ENCODE data around the gene SPATA4. TPM values are rescaled to one million over a fixed set of nuclear protein-coding genes. Genes with fewer than 3 reads are reported as not detected.

SPATA4 gene
- total RNA-seq, 1 experiment from 2014 or later: not detected

GRCh38 chr4:176142253-176142652 lies 53.1 kb downstream of the SPATA4 start:
- Mint-ChIP-seq H3K27ac (ENCODE audit: unreplicated experiment) (no peak overlapping the region), H3K27me3 (ENCODE audit: insufficient read depth, unreplicated experiment) (no peaks in the 10 kb centered on the region), H3K4me3 (ENCODE audit: unreplicated experiment) (no peak overlapping the region), H3K36me3 (ENCODE audit: insufficient read depth, unreplicated experiment) (no peaks in the 10 kb centered on the region), H3K9me3 (ENCODE audit: unreplicated experiment) (no peaks in the 10 kb centered on the region), H3K4me1 (ENCODE audit: low read depth, unreplicated experiment) (no peaks in the 10 kb centered on the region)
- intact Hi-C loops (cut with micrococcal nuclease; ENCODE audit: unreplicated experiment): no loop called here
- BruUV-seq (replicated peaks): no TSS peak
- Histone ChIP-seq H3K9me3 (no peaks in the 10 kb centered on the region), H3K27me3 (replicated peaks; ENCODE audit: control insufficient read depth, insufficient read depth, low read length) (no peaks in the 10 kb centered on the region), H3K4me3 (ENCODE audit: low read depth, low read length) (no peak overlapping the region), H3K4me1 (no peaks in the 10 kb centered on the region), H3K36me3 (ENCODE audit: control insufficient read depth, insufficient read depth, low read length) (no peaks in the 10 kb centered on the region)
- ChIA-PET POLR2A (no interaction called here), CTCF (no interaction called here)
- TF ChIP-seq, protein P1, sequence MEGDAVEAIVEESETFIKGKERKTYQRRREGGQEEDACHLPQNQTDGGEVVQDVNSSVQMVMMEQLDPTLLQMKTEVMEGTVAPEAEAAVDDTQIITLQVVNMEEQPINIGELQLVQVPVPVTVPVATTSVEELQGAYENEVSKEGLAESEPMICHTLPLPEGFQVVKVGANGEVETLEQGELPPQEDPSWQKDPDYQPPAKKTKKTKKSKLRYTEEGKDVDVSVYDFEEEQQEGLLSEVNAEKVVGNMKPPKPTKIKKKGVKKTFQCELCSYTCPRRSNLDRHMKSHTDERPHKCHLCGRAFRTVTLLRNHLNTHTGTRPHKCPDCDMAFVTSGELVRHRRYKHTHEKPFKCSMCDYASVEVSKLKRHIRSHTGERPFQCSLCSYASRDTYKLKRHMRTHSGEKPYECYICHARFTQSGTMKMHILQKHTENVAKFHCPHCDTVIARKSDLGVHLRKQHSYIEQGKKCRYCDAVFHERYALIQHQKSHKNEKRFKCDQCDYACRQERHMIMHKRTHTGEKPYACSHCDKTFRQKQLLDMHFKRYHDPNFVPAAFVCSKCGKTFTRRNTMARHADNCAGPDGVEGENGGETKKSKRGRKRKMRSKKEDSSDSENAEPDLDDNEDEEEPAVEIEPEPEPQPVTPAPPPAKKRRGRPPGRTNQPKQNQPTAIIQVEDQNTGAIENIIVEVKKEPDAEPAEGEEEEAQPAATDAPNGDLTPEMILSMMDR (IDR thresholded peaks at IDR 0.05; ENCODE audit: insufficient read depth in 1 of 2, low read depth in 1 of 2, low read length in 1 of 2, severe bottlenecking in 1 of 2, unreplicated experiment in 1 of 2): no peak
- no peak for DNase-seq

DNA sequence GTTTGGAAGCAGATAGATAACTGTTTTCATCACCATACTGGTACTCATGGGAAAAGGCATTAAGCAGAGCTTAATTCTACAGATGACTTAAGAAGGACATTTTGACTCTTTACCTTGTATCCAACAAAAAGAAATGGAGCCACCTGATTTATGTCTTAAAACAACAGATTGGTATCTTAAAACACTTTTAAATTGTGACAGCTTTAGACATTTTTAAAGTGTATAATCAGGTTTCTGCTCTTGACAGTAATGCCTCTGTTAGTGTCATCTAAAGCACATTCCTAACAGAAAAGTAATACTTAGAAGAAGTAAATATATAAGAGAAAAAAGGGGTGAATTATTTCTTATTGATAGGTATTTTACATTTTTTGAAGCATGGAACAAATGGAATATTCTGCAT lies 55.9 kb downstream of the SPATA4 start:
- H3K4me1 Mint-ChIP-seq (ENCODE audit: low read depth, unreplicated experiment): no peaks in the 10 kb centered on the region
- H3K36me3 Mint-ChIP-seq (ENCODE audit: insufficient read depth, unreplicated experiment): no peaks in the 10 kb centered on the region
- TF ChIP-seq, protein P1 (IDR thresholded peaks at IDR 0.05; ENCODE audit: insufficient read depth in 1 of 2, low read depth in 1 of 2, low read length in 1 of 2, severe bottlenecking in 1 of 2, unreplicated experiment in 1 of 2): no peak
- no TSS peak for BruUV-seq (replicated peaks)
- peaks cover 2% of the 10 kb centered on the region for H3K27me3 Mint-ChIP-seq (ENCODE audit: insufficient read depth, unreplicated experiment)
- Histone ChIP-seq H3K4me3 (ENCODE audit: low read depth, low read length) (no peak overlapping the region), H3K9me3 (no peaks in the 10 kb centered on the region), H3K27me3 (replicated peaks; ENCODE audit: control insufficient read depth, insufficient read depth, low read length) (no peaks in the 10 kb centered on the region), H3K4me1 (no peaks in the 10 kb centered on the region), H3K36me3 (ENCODE audit: control insufficient read depth, insufficient read depth, low read length) (no peaks in the 10 kb centered on the region)
- H3K27ac Mint-ChIP-seq (ENCODE audit: unreplicated experiment): no peak overlapping the region
- DNase-seq: no peak
- ChIA-PET POLR2A (no interaction called here), CTCF (no interaction called here)
- H3K9me3 Mint-ChIP-seq (ENCODE audit: unreplicated experiment): no peaks in the 10 kb centered on the region
- intact Hi-C loops (cut with micrococcal nuclease; ENCODE audit: unreplicated experiment): no loop called here
- no peak overlapping the region for H3K4me3 Mint-ChIP-seq (ENCODE audit: unreplicated experiment)

GRCh38 chr4:176137631-176138030 lies 57.8 kb downstream of the SPATA4 start:
- no TSS peak for BruUV-seq (replicated peaks)
- TF ChIP-seq, protein P1 (IDR thresholded peaks at IDR 0.05; ENCODE audit: insufficient read depth in 1 of 2, low read depth in 1 of 2, low read length in 1 of 2, severe bottlenecking in 1 of 2, unreplicated experiment in 1 of 2): no peak
- no peak for DNase-seq
- H3K9me3 ChIP-seq: no peaks in the 10 kb centered on the region
- intact Hi-C loops (cut with micrococcal nuclease; ENCODE audit: unreplicated experiment): no loop called here
- Mint-ChIP-seq H3K9me3 (ENCODE audit: unreplicated experiment) (no peaks in the 10 kb centered on the region), H3K27ac (ENCODE audit: unreplicated experiment) (no peak overlapping the region), H3K4me3 (ENCODE audit: unreplicated experiment) (no peak overlapping the region), H3K27me3 (ENCODE audit: insufficient read depth, unreplicated experiment) (peaks cover 2% of the 10 kb centered on the region), H3K36me3 (ENCODE audit: insufficient read depth, unreplicated experiment) (no peaks in the 10 kb centered on the region), H3K4me1 (ENCODE audit: low read depth, unreplicated experiment) (no peaks in the 10 kb centered on the region)
- CTCF ChIA-PET: no interaction called here
- no peaks in the 10 kb centered on the region for H3K27me3 ChIP-seq (replicated peaks; ENCODE audit: control insufficient read depth, insufficient read depth, low read length)
- H3K4me1 ChIP-seq: no peaks in the 10 kb centered on the region
- no peaks in the 10 kb centered on the region for H3K36me3 ChIP-seq (ENCODE audit: control insufficient read depth, insufficient read depth, low read length)
- POLR2A ChIA-PET: no interaction called here
- H3K4me3 ChIP-seq (ENCODE audit: low read depth, low read length): no peak overlapping the region

All from Caco-2 (cell line).